Measurements from ENCODE around the gene C8G. TPM values are rescaled to one million over a fixed set of nuclear protein-coding genes. Genes with fewer than 3 reads are reported as not detected.

C8G gene
- total RNA-seq, 1 experiment from 2014 or later, result 0.77 TPM

DNA sequence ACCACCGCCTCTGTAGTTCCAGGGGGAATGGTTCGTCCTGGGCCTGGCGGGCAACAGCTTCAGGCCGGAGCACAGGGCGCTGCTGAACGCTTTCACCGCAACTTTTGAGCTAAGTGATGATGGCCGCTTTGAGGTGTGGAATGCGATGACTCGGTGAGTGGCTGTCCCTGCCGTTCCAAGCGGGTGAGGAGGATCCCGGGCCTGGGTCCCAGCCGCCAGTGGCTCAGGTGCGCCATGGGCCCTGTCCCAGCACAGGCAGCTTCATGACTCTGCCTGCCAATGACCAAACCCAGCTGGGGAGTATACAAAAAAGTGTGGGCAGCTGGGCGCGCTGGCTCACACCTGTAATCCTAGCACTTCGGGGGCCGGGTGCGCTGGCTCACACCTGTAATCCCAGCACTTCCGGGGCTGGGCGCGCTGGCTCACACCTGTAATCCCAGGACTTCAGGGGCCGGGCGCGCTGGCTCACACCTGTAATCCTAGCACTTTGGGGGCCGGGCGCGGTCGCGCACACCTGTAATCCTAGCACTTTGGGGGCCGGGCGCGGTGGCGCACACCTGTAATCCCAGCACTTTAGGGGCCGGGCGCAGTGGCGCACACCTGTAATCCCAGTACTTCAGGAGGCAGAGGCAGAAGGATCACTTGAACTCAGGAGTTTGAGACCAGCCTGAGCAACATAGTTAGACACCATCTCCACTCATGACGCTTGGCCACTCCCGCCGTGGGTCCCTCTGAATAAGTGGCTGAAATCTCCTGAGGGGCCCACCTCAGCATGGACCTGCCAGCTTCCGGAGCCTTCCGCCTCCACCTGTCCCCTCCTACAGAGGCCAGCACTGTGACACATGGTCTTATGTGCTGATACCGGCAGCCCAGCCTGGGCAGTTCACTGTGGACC, 8.1 kb downstream of the C8G start:
- intact Hi-C loops (cut with micrococcal nuclease), result no loop called here
- Histone ChIP-seq H3K27ac (ENCODE audit: low read length) (no peak overlapping the region), H3K9me2 (replicated peaks; ENCODE audit: low read length) (no peaks in the 10 kb centered on the region), H3K27me3 (ENCODE audit: low read length) (no peaks in the 10 kb centered on the region), H3K4me2 (ENCODE audit: low read length) (no peak overlapping the region), H3K4me1 (ENCODE audit: insufficient read depth, low read length) (peaks cover 13% of the 10 kb centered on the region), H3K79me2 (ENCODE audit: low read length) (no peaks in the 10 kb centered on the region), H3K9me3 (ENCODE audit: low read length) (no peaks in the 10 kb centered on the region), H3K9ac (ENCODE audit: low read length) (no peak overlapping the region), H2AFZ (ENCODE audit: low read length) (no peak overlapping the region), H3F3A (ENCODE audit: low read length, unreplicated experiment) (no peaks in the 10 kb centered on the region), H3K4me3 (ENCODE audit: low read length) (no peak overlapping the region), H4K20me1 (ENCODE audit: low read length) (no peaks in the 10 kb centered on the region), H3K36me3 (ENCODE audit: low read depth, low read length) (no peaks in the 10 kb centered on the region)
- TF ChIP-seq EZH2phosphoT487 (IDR thresholded peaks at IDR 0.05; ENCODE audit: borderline replicate concordance, low read length) (no peak), EZH2 (IDR thresholded peaks at IDR 0.05; ENCODE audit: low read length, unreplicated experiment) (no peak)
- TF ChIP-seq, protein P1, sequence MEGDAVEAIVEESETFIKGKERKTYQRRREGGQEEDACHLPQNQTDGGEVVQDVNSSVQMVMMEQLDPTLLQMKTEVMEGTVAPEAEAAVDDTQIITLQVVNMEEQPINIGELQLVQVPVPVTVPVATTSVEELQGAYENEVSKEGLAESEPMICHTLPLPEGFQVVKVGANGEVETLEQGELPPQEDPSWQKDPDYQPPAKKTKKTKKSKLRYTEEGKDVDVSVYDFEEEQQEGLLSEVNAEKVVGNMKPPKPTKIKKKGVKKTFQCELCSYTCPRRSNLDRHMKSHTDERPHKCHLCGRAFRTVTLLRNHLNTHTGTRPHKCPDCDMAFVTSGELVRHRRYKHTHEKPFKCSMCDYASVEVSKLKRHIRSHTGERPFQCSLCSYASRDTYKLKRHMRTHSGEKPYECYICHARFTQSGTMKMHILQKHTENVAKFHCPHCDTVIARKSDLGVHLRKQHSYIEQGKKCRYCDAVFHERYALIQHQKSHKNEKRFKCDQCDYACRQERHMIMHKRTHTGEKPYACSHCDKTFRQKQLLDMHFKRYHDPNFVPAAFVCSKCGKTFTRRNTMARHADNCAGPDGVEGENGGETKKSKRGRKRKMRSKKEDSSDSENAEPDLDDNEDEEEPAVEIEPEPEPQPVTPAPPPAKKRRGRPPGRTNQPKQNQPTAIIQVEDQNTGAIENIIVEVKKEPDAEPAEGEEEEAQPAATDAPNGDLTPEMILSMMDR (conservative IDR thresholded peaks at IDR 0.05; ENCODE audit: low read depth, low read length), result no peak
- ChIA-PET POLR2A (ENCODE audit: unreplicated experiment) (no interaction called here), CTCF (no interaction called here)
- DNase-seq (no peak), ATAC-seq (no peak)
- BruUV-seq (replicated peaks), result no TSS peak

DNA sequence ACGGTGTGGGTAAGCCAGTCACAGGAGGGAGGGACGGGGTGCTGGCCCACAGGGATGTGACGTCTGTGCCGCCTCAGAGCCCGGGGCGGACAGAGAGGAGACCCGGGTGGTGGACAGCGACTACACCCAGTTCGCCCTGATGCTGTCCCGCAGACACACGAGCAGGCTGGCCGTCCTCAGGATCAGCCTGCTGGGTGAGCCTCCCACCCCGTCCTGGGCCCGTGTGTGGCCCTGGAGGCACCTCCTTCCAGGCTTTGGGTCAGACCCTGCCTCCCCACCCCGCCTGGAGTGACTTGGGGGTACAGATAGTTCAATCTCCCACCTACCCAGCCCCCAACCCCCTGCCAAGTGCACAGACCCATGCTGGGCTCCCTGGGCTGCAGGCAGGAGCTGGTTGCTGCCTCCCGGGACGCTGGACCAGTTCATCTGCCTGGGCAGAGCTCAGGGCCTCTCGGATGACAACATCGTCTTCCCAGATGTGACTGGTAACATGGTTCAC, 8.8 kb downstream of the C8G start:
- no peaks in the 10 kb centered on the region for H3F3A ChIP-seq (ENCODE audit: low read length, unreplicated experiment)
- no peaks in the 10 kb centered on the region for H3K36me3 ChIP-seq (ENCODE audit: low read depth, low read length)
- H3K27ac ChIP-seq (ENCODE audit: low read length), result no peak overlapping the region
- H3K9ac ChIP-seq (ENCODE audit: low read length), result no peak overlapping the region
- H4K20me1 ChIP-seq (ENCODE audit: low read length), result no peaks in the 10 kb centered on the region
- H3K9me2 ChIP-seq (replicated peaks; ENCODE audit: low read length), result no peaks in the 10 kb centered on the region
- H3K79me2 ChIP-seq (ENCODE audit: low read length), result no peaks in the 10 kb centered on the region
- no peak overlapping the region for H3K4me3 ChIP-seq (ENCODE audit: low read length)
- intact Hi-C loops (cut with micrococcal nuclease), result no loop called here
- no peak overlapping the region for H3K4me2 ChIP-seq (ENCODE audit: low read length)
- ChIA-PET CTCF (no interaction called here), POLR2A (ENCODE audit: unreplicated experiment) (no interaction called here)
- no peaks in the 10 kb centered on the region for H3K27me3 ChIP-seq (ENCODE audit: low read length)
- ATAC-seq (no peak), DNase-seq (no peak)
- H3K4me1 ChIP-seq (ENCODE audit: insufficient read depth, low read length), result peaks cover 11% of the 10 kb centered on the region
- H2AFZ ChIP-seq (ENCODE audit: low read length), result no peak overlapping the region
- TF ChIP-seq EZH2phosphoT487 (IDR thresholded peaks at IDR 0.05; ENCODE audit: borderline replicate concordance, low read length) (no peak), EZH2 (IDR thresholded peaks at IDR 0.05; ENCODE audit: low read length, unreplicated experiment) (no peak)
- TF ChIP-seq, protein P1 (conservative IDR thresholded peaks at IDR 0.05; ENCODE audit: low read depth, low read length), result no peak
- no peaks in the 10 kb centered on the region for H3K9me3 ChIP-seq (ENCODE audit: low read length)
- BruUV-seq (replicated peaks), result no TSS peak

All from PC-3 (cell line).